ENCODE measurements around the gene NELFB.

NELFB gene

GRCh38 chr9:137303893-137304382 lies 48.8 kb downstream of the NELFB start:
- no peak for DNase-seq

- DNase-seq, result no peak
These were observed 49.4 kb downstream of the NELFB start for GRCh38 chr9:137304383-137305059.

- peak; percentile 51 to 54 for DNase-seq
These were observed 50.1 kb downstream of the NELFB start for GRCh38 chr9:137305060-137305797.

- DNase-seq, result no peak
These were observed 50.6 kb downstream of the NELFB start for GRCh38 chr9:137305798-137306065.

GRCh38 chr9:137306066-137306849 lies 51.1 kb downstream of the NELFB start:
- DNase-seq, result no peak

- no peak for DNase-seq
These were observed 51.7 kb downstream of the NELFB start for GRCh38 chr9:137306850-137307254.

- DNase-seq, result no peak
These were observed 52.3 kb downstream of the NELFB start for GRCh38 chr9:137307255-137308056.

- DNase-seq, result no peak
These were observed 53.0 kb downstream of the NELFB start for GRCh38 chr9:137308057-137308619.

- DNase-seq, result no peak
These were observed 54.5 kb downstream of the NELFB start for GRCh38 chr9:137309368-137310188.

- no peak for DNase-seq
These were observed 55.3 kb downstream of the NELFB start for GRCh38 chr9:137310189-137311052.

- peak in 1 of 2 donors; percentile 44 for DNase-seq
These were observed 56.3 kb downstream of the NELFB start for GRCh38 chr9:137311171-137311985.

GRCh38 chr9:137311986-137312851 lies 57.1 kb downstream of the NELFB start:
- no peak for DNase-seq

- DNase-seq, result no peak
These were observed 57.8 kb downstream of the NELFB start for GRCh38 chr9:137312852-137313325.

GRCh38 chr9:137313326-137313936 lies 58.3 kb downstream of the NELFB start:
- DNase-seq, result no peak

GRCh38 chr9:137313956-137314560 lies 58.9 kb downstream of the NELFB start:
- no peak for DNase-seq

- DNase-seq, result no peak
These were observed 59.7 kb downstream of the NELFB start for GRCh38 chr9:137314561-137315560.
